SU-DHL-6 (cell line): Measurements from ENCODE around the gene DCHS1.

Experiments
- H2AFZ ChIP-seq: fragments of 200-600 bp; sonication (generic); 2 replicates; pipeline ENCODE4 v1.6.1; 2014; ENCODE audit warnings: low read depth, mild to moderate bottlenecking, moderate library complexity, mixed read lengths, antibody characterized with exemption, low read length; ENCODE audit not compliant: severe bottlenecking
- H3F3A ChIP-seq: fragments of 200-600 bp; shearing (Covaris generic); 2 replicates; pipeline ENCODE4 v1.6.0; 2016; ENCODE audit warnings: antibody characterized with exemption, mild to moderate bottlenecking; ENCODE audit not compliant: insufficient read depth
- H3K27ac ChIP-seq: fragments of 200-600 bp; sonication (generic); 2 replicates; pipeline ENCODE4 v1.5.1; 2016; ENCODE audit warnings: low read depth, mild to moderate bottlenecking, low read length, moderate library complexity, mixed read lengths
- H3K27me3 ChIP-seq: fragments of 200-600 bp; sonication (generic), shearing (Covaris generic); 2 replicates; pipeline ENCODE4 v1.6.0; 2014; ENCODE audit warnings: mild to moderate bottlenecking, low read length
- H3K36me3 ChIP-seq: fragments of 200-600 bp; sonication (generic); 2 replicates; pipeline ENCODE4 v1.6.1; 2014; ENCODE audit warnings: mild to moderate bottlenecking, low read length, mixed read lengths
- H3K4me2 ChIP-seq: fragments of 300-600, 200-600 bp; shearing (Covaris generic), sonication (generic); 2 replicates; pipeline ENCODE4 v1.6.0; 2014; ENCODE audit warnings: low read length, low read depth, mild to moderate bottlenecking; ENCODE audit not compliant: poor library complexity, severe bottlenecking
- H3K4me3 ChIP-seq: fragments of 200-600 bp; sonication (generic); 2 replicates; pipeline ENCODE4 v1.5.1; 2014; ENCODE audit warnings: antibody characterized with exemption, low read length, mild to moderate bottlenecking, mixed read lengths; ENCODE audit not compliant: insufficient read depth, poor library complexity, severe bottlenecking
- H3K79me2 ChIP-seq: fragments of 200-600 bp; sonication (generic); 2 replicates; pipeline ENCODE4 v1.6.1; 2014; ENCODE audit warnings: mild to moderate bottlenecking, low read length, moderate library complexity; ENCODE audit not compliant: insufficient read depth
- H3K9ac ChIP-seq: fragments of 200-600 bp; sonication (generic); 2 replicates; pipeline ENCODE4 v1.7.0; 2014; ENCODE audit warnings: mild to moderate bottlenecking, low read length
- H3K9me2 ChIP-seq: fragments of 200-600 bp; sonication (generic); replicated peaks from 2 replicates; pipeline ENCODE4 v1.6.1; 2014; ENCODE audit warnings: low read length; ENCODE audit not compliant: insufficient read depth
- H3K9me3 ChIP-seq: fragments of 200-600 bp; sonication (generic); 2 replicates; pipeline ENCODE4 v1.6.1; 2014; ENCODE audit warnings: low read length, mixed read lengths; ENCODE audit not compliant: insufficient read depth
- H4K20me1 ChIP-seq: fragments of 200-600 bp; sonication (generic); 2 replicates; pipeline ENCODE4 v1.6.1; 2014; ENCODE audit warnings: low read depth, mild to moderate bottlenecking, antibody characterized with exemption, low read length, moderate library complexity, mixed read lengths
- EZH2phosphoT487 ChIP-seq: fragments of 200-600 bp; sonication (generic), shearing (Covaris generic); conservative IDR thresholded peaks from 2 replicates; pipeline ENCODE4 v1.6.1; 2018; ENCODE audit warnings: mild to moderate bottlenecking, antibody characterized with exemption, low read length, moderate library complexity, mixed read lengths
- TF ChIP-seq, protein P1 (sequence below): fragments of 200-600 bp; sonication (generic); IDR thresholded peaks from one replicate; pipeline ENCODE4 v1.5.1; 2017; ENCODE audit warnings: antibody characterized with exemption, mild to moderate bottlenecking, low read length, moderate library complexity; ENCODE audit not compliant: insufficient read depth, poor library complexity, severe bottlenecking

DCHS1 gene

DNA sequence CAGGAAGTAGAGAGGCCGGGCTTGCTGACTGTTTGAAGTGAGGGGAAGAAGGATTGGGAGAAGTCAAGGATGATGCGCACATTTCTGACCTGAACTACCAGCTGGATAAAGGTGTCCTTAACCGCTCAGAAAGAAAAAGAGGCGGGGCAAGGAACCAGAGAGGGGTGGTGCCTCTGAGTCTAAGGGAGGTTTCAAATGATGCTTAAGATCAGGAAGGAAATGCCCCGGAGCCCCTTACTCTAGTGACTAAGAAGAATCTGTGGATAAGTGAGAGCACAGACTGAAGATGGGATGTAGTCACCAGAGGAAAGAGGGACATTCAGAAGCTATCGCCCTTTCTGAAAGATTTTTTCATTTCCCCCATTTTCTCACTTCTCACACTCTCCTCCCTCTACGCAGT is 12.7 kb downstream of the DCHS1 start:
- no peak for TF ChIP-seq EZH2phosphoT487
- TF ChIP-seq, protein P1, sequence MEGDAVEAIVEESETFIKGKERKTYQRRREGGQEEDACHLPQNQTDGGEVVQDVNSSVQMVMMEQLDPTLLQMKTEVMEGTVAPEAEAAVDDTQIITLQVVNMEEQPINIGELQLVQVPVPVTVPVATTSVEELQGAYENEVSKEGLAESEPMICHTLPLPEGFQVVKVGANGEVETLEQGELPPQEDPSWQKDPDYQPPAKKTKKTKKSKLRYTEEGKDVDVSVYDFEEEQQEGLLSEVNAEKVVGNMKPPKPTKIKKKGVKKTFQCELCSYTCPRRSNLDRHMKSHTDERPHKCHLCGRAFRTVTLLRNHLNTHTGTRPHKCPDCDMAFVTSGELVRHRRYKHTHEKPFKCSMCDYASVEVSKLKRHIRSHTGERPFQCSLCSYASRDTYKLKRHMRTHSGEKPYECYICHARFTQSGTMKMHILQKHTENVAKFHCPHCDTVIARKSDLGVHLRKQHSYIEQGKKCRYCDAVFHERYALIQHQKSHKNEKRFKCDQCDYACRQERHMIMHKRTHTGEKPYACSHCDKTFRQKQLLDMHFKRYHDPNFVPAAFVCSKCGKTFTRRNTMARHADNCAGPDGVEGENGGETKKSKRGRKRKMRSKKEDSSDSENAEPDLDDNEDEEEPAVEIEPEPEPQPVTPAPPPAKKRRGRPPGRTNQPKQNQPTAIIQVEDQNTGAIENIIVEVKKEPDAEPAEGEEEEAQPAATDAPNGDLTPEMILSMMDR = no peak
- H4K20me1 ChIP-seq = no peaks in the 10 kb centered on the region
- H3K27ac ChIP-seq = no peak overlapping the region
- no peak overlapping the region for H3K4me2 ChIP-seq
- H3K27me3 ChIP-seq = no peaks in the 10 kb centered on the region
- no peaks in the 10 kb centered on the region for H3K79me2 ChIP-seq
- H3F3A ChIP-seq = no peaks in the 10 kb centered on the region
- no peaks in the 10 kb centered on the region for H3K9me3 ChIP-seq
- H3K9ac ChIP-seq = no peak overlapping the region
- H3K4me3 ChIP-seq = no peak overlapping the region
- H3K36me3 ChIP-seq = no peaks in the 10 kb centered on the region
- H3K9me2 ChIP-seq = no peaks in the 10 kb centered on the region
- H2AFZ ChIP-seq = no peak overlapping the region

DNA sequence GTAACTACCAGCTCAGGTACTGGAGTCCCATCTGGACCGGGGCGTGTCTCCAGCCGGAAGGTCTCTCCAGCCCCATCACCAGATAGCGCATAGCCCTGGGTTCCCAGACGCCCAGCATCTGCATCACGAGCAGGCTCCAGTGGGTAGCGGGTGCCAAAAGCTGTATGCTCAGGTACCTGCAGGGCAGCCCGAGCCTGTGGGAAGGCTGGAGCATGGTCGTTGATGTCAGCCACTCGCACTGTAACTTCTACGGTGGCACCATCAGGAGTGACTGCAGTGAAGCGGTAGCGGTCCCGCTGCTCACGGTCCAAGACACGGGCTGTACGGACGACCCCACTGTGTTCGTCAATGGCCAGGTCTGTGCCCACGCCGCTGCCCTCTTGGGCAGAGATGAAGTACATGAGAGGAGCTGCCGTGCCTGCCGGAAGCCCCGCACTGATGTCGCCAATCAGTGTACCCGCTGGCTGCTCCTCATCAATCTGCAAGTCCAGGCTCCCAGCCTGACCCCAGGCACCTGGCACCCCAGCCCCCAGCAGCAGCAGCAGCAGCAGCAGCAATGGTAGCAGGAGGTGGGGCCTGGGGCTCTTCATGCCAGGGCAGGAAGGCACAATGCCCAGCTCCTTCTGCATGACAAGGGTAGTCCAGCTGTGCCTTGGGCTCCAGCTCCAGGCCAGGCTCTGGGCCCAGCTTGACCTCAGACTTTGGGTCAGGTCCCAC is 14.5 kb downstream of the DCHS1 start:
- Histone ChIP-seq H3K4me2 (no peak overlapping the region), H4K20me1 (no peaks in the 10 kb centered on the region), H2AFZ (no peak overlapping the region), H3K9me2 (no peaks in the 10 kb centered on the region), H3K36me3 (no peaks in the 10 kb centered on the region), H3K9ac (no peak overlapping the region), H3F3A (no peaks in the 10 kb centered on the region), H3K4me3 (no peak overlapping the region), H3K9me3 (no peaks in the 10 kb centered on the region), H3K27ac (no peak overlapping the region), H3K79me2 (no peaks in the 10 kb centered on the region), H3K27me3 (no peaks in the 10 kb centered on the region)
- TF ChIP-seq EZH2phosphoT487 = no peak
- TF ChIP-seq, protein P1 = no peak

DNA sequence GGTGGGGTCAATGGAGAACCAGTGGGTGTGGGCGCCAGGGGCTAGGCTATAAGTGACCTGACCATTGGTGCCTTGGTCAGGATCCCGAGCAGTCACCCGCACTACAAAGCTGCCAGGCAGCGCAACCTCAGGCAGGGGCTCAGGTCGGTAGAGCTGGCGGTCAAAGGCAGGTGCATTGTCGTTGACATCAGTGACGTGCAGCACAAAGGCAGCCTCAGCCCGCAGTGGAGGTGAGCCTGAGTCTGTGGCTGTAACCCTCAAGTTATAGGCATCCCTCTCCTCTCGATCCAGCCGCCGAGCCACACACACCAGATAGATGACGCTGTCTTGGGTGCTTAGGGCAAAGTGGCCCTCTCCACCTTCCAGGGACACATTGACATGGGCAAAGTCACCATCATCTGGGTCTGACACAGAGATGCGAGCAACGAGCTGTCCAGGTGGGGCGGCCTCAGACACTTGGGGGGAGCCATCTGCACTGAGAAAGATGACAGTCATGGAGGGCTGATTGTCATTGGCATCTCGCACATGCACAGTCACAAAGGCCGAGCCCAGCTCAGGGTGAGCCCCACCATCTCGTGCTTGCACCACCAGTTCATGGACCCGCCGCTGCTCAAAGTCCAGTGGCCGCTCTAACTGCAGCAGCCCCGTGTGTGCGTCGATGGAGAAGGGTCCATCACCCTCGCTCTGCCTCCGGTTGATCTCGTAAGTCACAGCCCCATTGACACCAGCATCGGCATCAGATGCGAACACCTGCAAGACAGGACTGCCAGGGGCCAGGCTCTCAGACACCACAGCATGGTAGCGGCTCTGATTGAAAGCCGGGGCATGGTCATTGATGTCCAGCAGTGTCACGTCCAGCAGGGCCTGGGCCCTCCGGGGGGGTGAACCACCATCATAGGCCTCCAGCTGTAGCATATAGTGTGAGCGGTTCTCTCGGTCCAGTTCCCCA is 15.3 kb downstream of the DCHS1 start:
- Histone ChIP-seq H3K9ac (no peak overlapping the region), H3F3A (no peaks in the 10 kb centered on the region), H2AFZ (no peak overlapping the region), H3K9me2 (no peaks in the 10 kb centered on the region), H3K79me2 (no peaks in the 10 kb centered on the region), H3K9me3 (no peaks in the 10 kb centered on the region), H3K27me3 (no peaks in the 10 kb centered on the region), H4K20me1 (no peaks in the 10 kb centered on the region), H3K4me2 (no peak overlapping the region), H3K4me3 (no peak overlapping the region), H3K27ac (no peak overlapping the region), H3K36me3 (no peaks in the 10 kb centered on the region)
- TF ChIP-seq EZH2phosphoT487 = no peak
- TF ChIP-seq, protein P1 = no peak
